NCI-H2227 (cell line): Measurements from ENCODE around the gene ZNF385B.
"Not testable (repeated sequence)": the region's sequence is repeated elsewhere in the genome, so short reads cannot be mapped to it uniquely, and the experiment has no call there.

Source experiments
- DNase-seq: peaks from one replicate; lab custom pipeline; 2025; ENCODE audit not compliant: unreplicated experiment; lab: John Stamatoyannopoulos, UW

ZNF385B gene

GRCh38 chr2:179861416-179862067 is at the start of gene ZNF385B:
Gene ZNF385B (minus strand): TSS chr2:179861612.
- DNase-seq: peak; percentile 66

GRCh38 chr2:179910735-179911113 is 49.3 kb upstream of the ZNF385B start:
- DNase-seq: no peak

GRCh38 chr2:179909845-179910734 is 48.7 kb upstream of the ZNF385B start:
- DNase-seq: no peak

GRCh38 chr2:179900655-179901054 is 39.2 kb upstream of the ZNF385B start:
- DNase-seq: no peak

- no peak for DNase-seq
Measured at GRCh38 chr2:179899666-179900065, 38.3 kb upstream of the ZNF385B start.

GRCh38 chr2:179898873-179899272 is 37.5 kb upstream of the ZNF385B start:
- DNase-seq: peak; percentile 33

- no peak for DNase-seq
Measured at GRCh38 chr2:179893616-179894015, 32.2 kb upstream of the ZNF385B start.

- no peak for DNase-seq
Measured at GRCh38 chr2:179891237-179891636, 29.8 kb upstream of the ZNF385B start.

- no peak for DNase-seq
Measured at GRCh38 chr2:179890666-179891065, 29.3 kb upstream of the ZNF385B start.

GRCh38 chr2:179888642-179889041 is 27.2 kb upstream of the ZNF385B start:
- DNase-seq: not testable (repeated sequence)

- DNase-seq: no peak
Measured at GRCh38 chr2:179884193-179884592, 22.8 kb upstream of the ZNF385B start.

- DNase-seq: no peak
Measured at GRCh38 chr2:179882851-179883806, 21.7 kb upstream of the ZNF385B start.

- no peak for DNase-seq
Measured at GRCh38 chr2:179877601-179878364, 16.4 kb upstream of the ZNF385B start.

GRCh38 chr2:179876266-179876665 is 14.9 kb upstream of the ZNF385B start:
- no peak for DNase-seq

- DNase-seq: no peak
Measured at GRCh38 chr2:179875864-179876263, 14.5 kb upstream of the ZNF385B start.

GRCh38 chr2:179862898-179863458 is 1.6 kb upstream of the ZNF385B start:
- DNase-seq: no peak

GRCh38 chr2:179861027-179861415 is 391 bp downstream of the ZNF385B start:
- DNase-seq: peak; percentile 66

GRCh38 chr2:179860255-179861026 is 971 bp downstream of the ZNF385B start:
- no peak for DNase-seq

GRCh38 chr2:179859523-179859922 is 1.9 kb downstream of the ZNF385B start:
- no peak for DNase-seq
